ENCODE measurements around the gene MLLT3. TPM values are rescaled to one million over a fixed set of nuclear protein-coding genes. Genes with fewer than 3 reads are reported as not detected.

The MLLT3 gene
- total RNA-seq, 1 experiment from 2014 or later = 24.4 TPM

- H3K36me3 Mint-ChIP-seq (ENCODE audit: insufficient read depth, unreplicated experiment) = peaks cover 6% of the 10 kb centered on the region
- ChIA-PET POLR2A (no interaction called here), CTCF (no interaction called here)
- no peaks in the 10 kb centered on the region for H3K4me1 Mint-ChIP-seq (ENCODE audit: low read depth, unreplicated experiment)
- H3K9me3 Mint-ChIP-seq (ENCODE audit: unreplicated experiment) = no peaks in the 10 kb centered on the region
- TF ChIP-seq CTCF (IDR thresholded peaks at IDR 0.05; ENCODE audit: insufficient read depth in 1 of 2, low read depth in 1 of 2, low read length in 1 of 2, severe bottlenecking in 1 of 2, unreplicated experiment in 1 of 2) = no peak
- BruUV-seq (replicated peaks) = no TSS peak
- peaks cover 12% of the 10 kb centered on the region; the same call in 1 of the 2 replicates for H3K4me1 ChIP-seq
- no peaks in the 10 kb centered on the region for H3K9me3 ChIP-seq
- H3K27me3 Mint-ChIP-seq (ENCODE audit: insufficient read depth, unreplicated experiment) = no peaks in the 10 kb centered on the region
- H3K36me3 ChIP-seq (ENCODE audit: control insufficient read depth, insufficient read depth, low read length) = no peaks in the 10 kb centered on the region
- no peak overlapping the region for H3K4me3 ChIP-seq (ENCODE audit: low read depth, low read length)
- no peak overlapping the region for H3K27ac Mint-ChIP-seq (ENCODE audit: unreplicated experiment)
- DNase-seq = no peak
- intact Hi-C loops (cut with micrococcal nuclease; ENCODE audit: unreplicated experiment) = no loop called here
- H3K27me3 ChIP-seq (replicated peaks; ENCODE audit: control insufficient read depth, insufficient read depth, low read length) = no peaks in the 10 kb centered on the region
- no peak overlapping the region for H3K4me3 Mint-ChIP-seq (ENCODE audit: unreplicated experiment)
Measured at GRCh38 chr9:20594608-20595007, 27.7 kb downstream of the MLLT3 start.

GRCh38 chr9:20593537-20593936 is 28.8 kb downstream of the MLLT3 start:
- intact Hi-C loops (cut with micrococcal nuclease; ENCODE audit: unreplicated experiment) = no loop called here
- CTCF ChIA-PET = no interaction called here

GRCh38 chr9:20593105-20593504 is 29.2 kb downstream of the MLLT3 start:
- ChIA-PET POLR2A (no interaction called here), CTCF (no interaction called here)
- no peaks in the 10 kb centered on the region for H3K36me3 ChIP-seq (ENCODE audit: control insufficient read depth, insufficient read depth, low read length)
- DNase-seq = no peak
- TF ChIP-seq CTCF (IDR thresholded peaks at IDR 0.05; ENCODE audit: insufficient read depth in 1 of 2, low read depth in 1 of 2, low read length in 1 of 2, severe bottlenecking in 1 of 2, unreplicated experiment in 1 of 2) = no peak
- H3K27me3 ChIP-seq (replicated peaks; ENCODE audit: control insufficient read depth, insufficient read depth, low read length) = no peaks in the 10 kb centered on the region
- Mint-ChIP-seq H3K27me3 (ENCODE audit: insufficient read depth, unreplicated experiment) (no peaks in the 10 kb centered on the region), H3K36me3 (ENCODE audit: insufficient read depth, unreplicated experiment) (peaks cover 3% of the 10 kb centered on the region), H3K4me1 (ENCODE audit: low read depth, unreplicated experiment) (no peaks in the 10 kb centered on the region), H3K4me3 (ENCODE audit: unreplicated experiment) (no peak overlapping the region), H3K9me3 (ENCODE audit: unreplicated experiment) (no peaks in the 10 kb centered on the region), H3K27ac (ENCODE audit: unreplicated experiment) (no peak overlapping the region)
- H3K9me3 ChIP-seq = no peaks in the 10 kb centered on the region
- intact Hi-C loops (cut with micrococcal nuclease; ENCODE audit: unreplicated experiment) = no loop called here
- no TSS peak for BruUV-seq (replicated peaks)
- peaks cover 12% of the 10 kb centered on the region; the same call in 1 of the 2 replicates for H3K4me1 ChIP-seq
- H3K4me3 ChIP-seq (ENCODE audit: low read depth, low read length) = no peak overlapping the region

More at GRCh38 chr9:20593537-20593936, 28.8 kb downstream of the MLLT3 start:
- Histone ChIP-seq H3K36me3 (ENCODE audit: control insufficient read depth, insufficient read depth, low read length) (no peaks in the 10 kb centered on the region), H3K4me1 (peaks cover 12% of the 10 kb centered on the region; the same call in 1 of the 2 replicates), H3K9me3 (no peaks in the 10 kb centered on the region), H3K27me3 (replicated peaks; ENCODE audit: control insufficient read depth, insufficient read depth, low read length) (no peaks in the 10 kb centered on the region), H3K4me3 (ENCODE audit: low read depth, low read length) (no peak overlapping the region)
- Mint-ChIP-seq H3K27ac (ENCODE audit: unreplicated experiment) (no peak overlapping the region), H3K4me3 (ENCODE audit: unreplicated experiment) (no peak overlapping the region), H3K4me1 (ENCODE audit: low read depth, unreplicated experiment) (no peaks in the 10 kb centered on the region), H3K9me3 (ENCODE audit: unreplicated experiment) (no peaks in the 10 kb centered on the region), H3K27me3 (ENCODE audit: insufficient read depth, unreplicated experiment) (no peaks in the 10 kb centered on the region), H3K36me3 (ENCODE audit: insufficient read depth, unreplicated experiment) (peaks cover 6% of the 10 kb centered on the region)
- no peak for DNase-seq
- no peak for TF ChIP-seq CTCF (IDR thresholded peaks at IDR 0.05; ENCODE audit: insufficient read depth in 1 of 2, low read depth in 1 of 2, low read length in 1 of 2, severe bottlenecking in 1 of 2, unreplicated experiment in 1 of 2)
- no TSS peak for BruUV-seq (replicated peaks)
- POLR2A ChIA-PET = interaction anchor here (0.5 kb wide), 1 partner anchor 22 kb away, joined by 3 read pairs; no protein-coding TSS in a partner anchor

Data from Caco-2 (cell line).